Gastroesophageal sphincter (tissue), 3 donors: ENCODE data around the gene PCDHB9.

Experiments used
- CTCF ChIP-seq, 4 experiments: fragments of 200-600 bp in 2 of 4; fragments of 450-650 bp in 2 of 4; sonication (generic) in 1 of 4; IDR thresholded peaks; one replicate each; pipeline ENCODE4 v1.5.1; 2017 to 2019; ENCODE audit warnings: antibody characterized with exemption in 4 of 4, mild to moderate bottlenecking in 2 of 4, moderate library complexity in 2 of 4
- POLR2A ChIP-seq, 2 donors: fragments of 450-650 bp; IDR thresholded peaks; one replicate each; pipeline ENCODE4 v1.6.1; 2017; ENCODE audit warnings: antibody characterized with exemption in 2 of 2, mild to moderate bottlenecking in 2 of 2, moderate library complexity in 1 of 2

DNA sequence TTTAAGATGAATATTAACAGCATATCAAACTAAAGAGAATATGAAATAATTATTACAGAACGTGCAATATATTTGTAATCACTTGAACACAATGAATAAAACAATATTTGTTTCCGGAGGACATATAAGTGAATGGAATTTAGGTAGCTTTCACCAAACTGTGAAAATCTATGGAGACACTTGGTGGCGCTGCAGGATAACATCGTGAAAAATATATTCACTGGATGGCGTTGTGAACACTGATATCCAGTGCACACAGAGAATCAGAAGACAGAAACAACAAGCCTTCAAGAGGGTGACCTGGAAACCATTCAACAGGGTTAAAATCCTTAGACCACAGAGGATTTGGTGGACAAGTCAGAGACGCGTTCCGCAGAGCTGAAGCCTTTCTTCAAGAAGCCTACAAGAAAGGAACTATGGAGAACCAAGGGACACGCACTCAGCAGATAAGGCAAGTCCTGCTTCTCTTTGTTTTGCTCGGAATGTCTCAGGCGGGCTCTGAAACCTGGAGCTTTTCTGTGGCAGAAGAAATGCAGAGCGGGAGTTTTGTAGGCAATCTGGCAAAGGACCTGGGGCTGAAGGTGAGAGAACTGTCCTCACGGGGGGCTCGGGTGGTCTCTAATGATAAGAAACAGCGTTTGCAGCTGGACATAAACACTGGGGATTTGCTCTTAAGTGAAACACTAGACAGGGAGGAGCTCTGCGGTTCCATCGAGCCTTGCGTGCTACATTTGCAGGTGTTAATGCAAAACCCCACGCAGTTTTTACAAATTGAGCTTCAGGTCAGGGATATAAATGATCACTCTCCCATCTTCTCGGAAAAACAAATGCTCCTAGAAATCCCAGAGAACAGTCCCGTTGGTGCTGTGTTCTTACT, 12.6 kb downstream of the PCDHB9 start, which contains the start of gene PCDHB11:
- TF ChIP-seq CTCF (IDR thresholded peaks at IDR 0.05): peak in 1 of 4 experiments; percentile 13
- TF ChIP-seq POLR2A (IDR thresholded peaks at IDR 0.05): no peak
